NCI-H2081 treated with DMSO at 0.1 percent for 48 hours (cell line): ENCODE results near the gene CCDC142.
"Not testable (repeated sequence)": the region's sequence is repeated elsewhere in the genome, so short reads cannot be mapped to it uniquely, and the experiment has no call there.

Experiments used
- DNase-seq: peaks from one replicate; lab custom pipeline; 2025; lab: John Stamatoyannopoulos, UW

The CCDC142 gene

GRCh38 chr2:74499267-74499939 lies 16.6 kb upstream of the CCDC142 start, which contains the start of gene LBX2:
Gene LBX2, minus strand, starts transcription at chr2:74499603. Its CDS starts 66 bp downstream, at chr2:74499537.
- no peak for DNase-seq

- no peak for DNase-seq
Observed at GRCh38 chr2:74498500-74499266, 15.9 kb upstream of the CCDC142 start.

DNA sequence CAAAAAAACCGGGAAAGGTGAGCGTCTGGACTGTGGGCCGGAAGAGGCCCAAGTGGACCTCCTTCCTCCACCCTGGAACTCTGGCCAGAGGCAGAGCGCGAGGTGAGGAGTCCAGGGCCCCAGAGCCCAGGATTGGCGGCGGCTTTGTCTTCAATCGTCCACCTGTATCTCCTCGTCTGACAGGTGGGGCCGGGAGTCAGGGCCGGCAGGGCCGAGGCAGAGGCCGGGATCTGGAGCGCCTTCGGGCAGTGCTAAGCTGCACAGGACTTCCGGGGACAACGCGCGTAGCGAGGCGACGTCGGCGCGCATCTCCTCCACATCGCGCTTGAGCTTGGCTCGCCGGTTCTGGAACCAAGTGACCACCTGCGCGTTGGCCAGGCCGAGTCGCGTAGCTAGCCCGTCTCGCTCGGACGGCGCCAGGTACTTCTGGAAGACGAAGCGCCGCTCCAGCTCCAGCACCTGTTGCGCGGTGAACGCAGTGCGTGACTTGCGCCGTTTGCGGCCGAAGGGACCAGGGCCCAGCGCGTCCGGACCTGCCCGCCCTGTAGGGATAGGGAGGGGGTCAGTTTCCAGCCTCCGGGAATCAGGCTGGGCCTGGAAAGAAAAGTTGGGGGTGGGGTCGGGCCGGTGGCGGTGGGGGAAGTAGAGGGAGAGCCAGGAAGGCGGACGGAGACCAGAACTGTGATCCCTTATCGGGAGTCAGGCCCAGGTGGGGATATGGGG lies 15.1 kb upstream of the CCDC142 start:
- DNase-seq, result no peak

DNA sequence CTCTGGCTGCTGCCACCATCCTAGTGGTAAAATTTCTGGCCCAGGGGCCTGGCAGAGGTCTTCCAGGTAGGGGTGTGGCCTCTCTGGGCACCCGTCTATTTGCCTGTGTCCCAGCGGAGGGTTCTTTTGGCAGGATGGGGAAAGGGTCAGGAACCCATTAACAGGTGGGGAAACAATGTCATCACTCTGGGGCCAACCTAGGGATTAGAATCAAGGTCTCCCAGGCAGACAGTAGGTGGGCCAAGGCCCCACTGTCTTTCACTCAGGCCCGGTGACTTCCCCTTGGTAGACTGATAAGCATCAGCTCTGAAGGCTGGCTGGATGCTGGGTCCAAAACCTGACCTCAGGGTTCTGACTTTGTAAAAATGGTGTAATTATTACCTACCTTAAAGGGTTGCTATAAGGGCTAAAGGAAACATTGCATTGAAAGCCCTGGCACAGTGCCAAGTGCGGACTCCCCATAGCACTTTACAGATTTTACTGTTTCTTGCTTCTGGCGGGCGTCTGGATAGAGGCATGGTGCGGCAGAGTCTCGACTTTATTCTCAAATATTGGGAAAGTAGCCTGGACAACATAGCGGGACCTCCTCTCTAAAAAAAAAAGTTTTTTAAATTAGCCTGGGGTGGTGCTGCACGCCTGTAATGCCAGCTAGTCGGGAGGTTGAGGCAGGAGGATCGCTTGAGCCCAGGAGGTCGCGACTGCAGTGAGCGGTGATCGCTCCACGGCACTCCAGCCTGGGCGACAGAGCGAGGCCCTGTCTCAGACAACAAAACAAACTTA lies 14.4 kb upstream of the CCDC142 start:
- DNase-seq, result no peak

DNA sequence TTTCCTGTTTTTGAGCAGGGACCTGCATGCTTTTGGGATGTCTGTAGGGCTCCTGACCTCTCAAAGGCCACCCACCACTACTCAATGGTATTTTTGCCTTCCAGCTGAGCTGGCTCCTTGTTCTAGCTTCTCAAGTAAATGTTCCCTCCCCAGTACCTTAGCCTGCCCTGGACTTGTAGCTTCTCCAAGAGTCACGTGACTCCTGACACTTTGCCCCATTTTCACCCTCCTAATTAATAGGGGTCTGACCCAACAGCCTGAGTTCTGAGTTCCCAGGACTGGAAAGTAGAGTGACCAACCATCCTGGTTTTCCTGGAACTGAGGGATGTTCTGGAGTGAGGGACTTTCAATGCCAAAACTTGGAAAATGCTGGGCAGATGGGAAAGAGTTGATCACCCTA lies 12.6 kb upstream of the CCDC142 start:
- DNase-seq, result no peak

GRCh38 chr2:74493546-74493945 lies 10.7 kb upstream of the CCDC142 start:
- DNase-seq, result no peak

DNA sequence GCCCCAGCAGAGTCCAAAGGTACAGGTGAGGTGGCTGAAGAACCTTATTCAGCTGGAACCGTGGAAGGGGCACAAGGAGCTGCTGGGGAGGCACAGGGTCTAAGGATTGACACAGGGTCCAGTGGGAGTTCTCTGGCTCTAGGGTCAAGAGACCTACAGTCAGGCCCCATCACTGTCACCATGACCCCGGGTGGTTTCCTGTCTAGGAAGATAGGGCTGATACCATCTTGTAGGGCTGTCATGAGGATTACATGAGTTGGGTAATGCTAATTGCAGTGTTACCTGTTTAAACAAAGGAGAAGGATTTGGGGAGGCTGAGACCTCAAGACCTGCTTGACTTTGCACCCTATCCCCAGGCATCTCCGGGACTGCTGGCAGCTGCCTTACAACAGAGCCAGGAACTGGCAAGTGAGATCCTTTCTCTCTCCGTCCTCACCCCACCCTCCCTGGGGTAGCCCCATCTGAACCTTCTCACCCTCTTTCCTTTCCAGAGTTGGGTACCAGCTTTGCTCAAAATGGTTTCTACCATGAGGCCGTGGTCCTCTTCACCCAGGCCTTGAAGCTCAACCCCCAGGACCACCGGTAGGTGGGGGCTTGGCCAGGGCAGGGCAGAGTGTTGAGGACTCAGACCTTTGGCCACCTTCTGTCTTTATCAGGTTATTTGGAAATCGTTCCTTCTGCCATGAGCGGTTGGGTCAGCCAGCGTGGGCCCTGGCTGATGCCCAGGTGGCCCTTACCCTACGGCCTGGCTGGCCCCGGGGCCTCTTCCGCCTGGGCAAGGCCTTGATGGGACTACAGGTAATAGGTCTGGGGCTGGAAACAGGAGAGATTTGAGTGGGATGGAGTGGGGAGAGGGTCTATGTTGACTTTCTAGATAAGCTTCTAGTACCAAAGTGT lies 9.1 kb upstream of the CCDC142 start:
- no peak for DNase-seq

- no peak for DNase-seq
Observed at GRCh38 chr2:74489906-74490305, 7.1 kb upstream of the CCDC142 start.

- DNase-seq, result no peak
Observed at GRCh38 chr2:74488643-74489481, 6.1 kb upstream of the CCDC142 start.

GRCh38 chr2:74486141-74486540 lies 3.3 kb upstream of the CCDC142 start:
- DNase-seq, result no peak

DNA sequence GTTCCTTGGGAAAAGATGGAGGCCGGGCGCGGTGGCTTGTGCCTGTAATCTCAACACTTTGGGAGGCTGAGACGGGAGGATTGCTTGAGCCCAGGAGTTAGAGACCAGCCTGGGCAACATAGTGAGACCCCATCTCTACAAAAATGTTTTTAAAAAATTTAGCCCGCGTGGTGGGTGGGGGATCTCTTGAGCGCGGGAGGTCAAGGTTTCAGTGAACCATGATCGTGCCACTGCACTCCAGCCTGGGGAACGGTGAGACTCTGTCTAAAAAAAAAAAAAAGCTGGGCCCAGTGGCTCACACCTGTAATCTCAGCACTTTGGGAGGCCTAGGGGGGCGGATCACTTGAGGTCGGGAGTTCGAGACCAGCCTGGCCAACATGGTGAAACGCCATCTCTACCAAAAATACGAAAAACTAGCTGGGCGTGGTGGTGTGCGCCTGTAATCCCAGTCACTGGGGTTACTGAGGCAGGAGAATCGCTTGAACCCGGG lies 922 bp upstream of the CCDC142 start:
- DNase-seq, result not testable (repeated sequence)

DNA sequence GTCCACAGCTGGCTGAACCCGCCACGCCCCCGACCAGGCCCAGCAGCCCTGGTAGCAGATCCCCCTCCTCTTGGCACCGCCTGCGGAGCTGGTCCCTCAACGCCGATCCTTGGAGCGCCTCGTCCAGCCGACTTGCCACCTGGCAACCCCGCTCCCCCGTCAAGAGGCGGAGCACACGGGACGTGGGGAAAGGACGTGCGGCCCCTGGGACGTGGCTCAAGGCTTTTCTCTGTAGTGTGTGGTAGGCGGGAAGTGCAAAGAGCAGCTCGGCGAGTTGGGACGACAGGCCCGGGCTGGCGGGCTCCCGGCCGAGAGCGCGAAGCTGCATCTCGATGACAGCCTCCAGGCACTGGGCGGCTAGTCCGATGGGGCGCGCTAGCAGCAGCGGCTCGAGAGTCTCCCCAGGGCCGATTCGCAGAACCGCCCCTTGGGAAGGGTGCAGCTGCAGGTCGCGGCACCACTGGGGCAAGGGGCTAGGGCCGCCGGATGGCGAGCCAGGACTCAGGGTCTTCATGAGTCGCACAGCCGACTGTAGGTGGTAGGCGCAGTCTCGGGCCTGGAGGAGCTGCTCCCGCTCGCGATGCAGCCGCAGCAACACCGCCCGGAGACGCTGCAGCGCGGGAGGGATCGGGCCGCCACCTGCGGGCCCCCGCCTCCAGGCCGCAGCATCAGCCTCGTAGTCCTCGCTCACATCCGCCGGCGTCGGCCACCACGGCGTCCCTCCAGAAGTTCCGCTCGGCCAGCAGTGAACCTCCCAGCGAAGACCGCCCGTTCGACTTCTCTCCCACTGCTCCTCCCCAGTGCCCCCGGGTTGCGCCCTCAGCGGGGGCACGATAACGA lies 617 bp downstream of the CCDC142 start:
- no peak for DNase-seq

- no peak for DNase-seq
Observed at GRCh38 chr2:74481431-74481830, 1.4 kb downstream of the CCDC142 start.

GRCh38 chr2:74474899-74475298 lies 7.9 kb downstream of the CCDC142 start:
- no peak for DNase-seq

GRCh38 chr2:74474481-74474880 lies 8.3 kb downstream of the CCDC142 start:
- no peak for DNase-seq

GRCh38 chr2:74472945-74473258 lies 9.9 kb downstream of the CCDC142 start:
- DNase-seq, result no peak

GRCh38 chr2:74472086-74472944 lies 10.5 kb downstream of the CCDC142 start, which contains the start of gene MRPL53:
Gene MRPL53, minus strand, starts transcription at chr2:74472680. Its CDS starts 20 bp downstream, at chr2:74472660.
- peak; percentile 54 for DNase-seq
